ENCODE measurements around the gene SLC35A1.
A peak's percentile ranks its signal among the peaks of the same experiment; 100 is the strongest.

SLC35A1 gene

GRCh38 chr6:87541744-87542143, 69.0 kb downstream of the SLC35A1 start:
- intact Hi-C loops (cut with micrococcal nuclease) = no loop called here
- no peak overlapping the region for H3K27ac Mint-ChIP-seq
- H3K4me3 Mint-ChIP-seq = no peak overlapping the region
- H3K36me3 Mint-ChIP-seq (ENCODE audit: low read depth) = peaks cover 72% of the 10 kb centered on the region
- H3K4me1 Mint-ChIP-seq (ENCODE audit: low read depth) = no peaks in the 10 kb centered on the region
- peaks cover 9% of the 10 kb centered on the region for H3K9me3 Mint-ChIP-seq
- H3K27me3 Mint-ChIP-seq = no peaks in the 10 kb centered on the region

- Mint-ChIP-seq H3K4me1 (ENCODE audit: low read depth) (no peaks in the 10 kb centered on the region), H3K9me3 (peaks cover 9% of the 10 kb centered on the region), H3K27me3 (no peaks in the 10 kb centered on the region), H3K27ac (no peak overlapping the region), H3K4me3 (no peak overlapping the region), H3K36me3 (ENCODE audit: low read depth) (peaks cover 88% of the 10 kb centered on the region)
- intact Hi-C loops (cut with micrococcal nuclease) = no loop called here
Observed at GRCh38 chr6:87543696-87544473, 71.1 kb downstream of the SLC35A1 start.

- intact Hi-C loops (cut with micrococcal nuclease) = no loop called here
- Mint-ChIP-seq H3K36me3 (ENCODE audit: low read depth) (peaks cover 88% of the 10 kb centered on the region), H3K4me1 (ENCODE audit: low read depth) (no peaks in the 10 kb centered on the region), H3K4me3 (no peak overlapping the region), H3K27me3 (no peaks in the 10 kb centered on the region), H3K27ac (no peak overlapping the region), H3K9me3 (peaks cover 4% of the 10 kb centered on the region)
Observed at GRCh38 chr6:87544474-87544735, 71.6 kb downstream of the SLC35A1 start.

GRCh38 chr6:87551799-87552198, 79.0 kb downstream of the SLC35A1 start:
- H3K4me3 Mint-ChIP-seq = no peak overlapping the region
- H3K27me3 Mint-ChIP-seq = no peaks in the 10 kb centered on the region
- H3K9me3 Mint-ChIP-seq = no peaks in the 10 kb centered on the region
- intact Hi-C loops (cut with micrococcal nuclease) = no loop called here
- H3K36me3 Mint-ChIP-seq (ENCODE audit: low read depth) = peaks cover 70% of the 10 kb centered on the region
- peak overlapping the region; percentile 20 for H3K27ac Mint-ChIP-seq
- no peaks in the 10 kb centered on the region for H3K4me1 Mint-ChIP-seq (ENCODE audit: low read depth)

- Mint-ChIP-seq H3K4me3 (no peak overlapping the region), H3K27me3 (no peaks in the 10 kb centered on the region), H3K4me1 (ENCODE audit: low read depth) (no peaks in the 10 kb centered on the region), H3K27ac (no peak overlapping the region), H3K9me3 (no peaks in the 10 kb centered on the region), H3K36me3 (ENCODE audit: low read depth) (peaks cover 72% of the 10 kb centered on the region)
- intact Hi-C loops (cut with micrococcal nuclease) = no loop called here
Observed at GRCh38 chr6:87553159-87553765, 80.5 kb downstream of the SLC35A1 start.

DNA sequence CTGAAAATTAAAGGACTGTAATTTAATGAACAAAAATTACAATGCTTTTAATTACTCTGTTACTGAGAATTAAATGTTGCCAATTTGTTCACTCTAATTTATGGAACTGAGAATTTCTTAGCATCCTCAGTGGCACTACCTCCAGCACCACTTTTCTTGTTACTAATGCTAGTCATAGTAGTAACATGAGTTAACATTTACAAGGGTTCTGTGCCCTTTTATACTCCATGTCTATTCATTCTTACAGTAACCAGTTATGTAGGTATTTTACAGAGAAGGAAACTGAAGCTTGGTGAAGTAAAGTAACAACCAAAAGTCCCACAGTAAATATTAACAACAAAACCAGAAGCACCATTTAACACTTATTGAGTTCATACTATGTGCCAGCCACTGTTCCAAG, 82.7 kb downstream of the SLC35A1 start:
- Mint-ChIP-seq H3K4me3 (no peak overlapping the region), H3K36me3 (ENCODE audit: low read depth) (peaks cover 63% of the 10 kb centered on the region), H3K27ac (no peak overlapping the region), H3K27me3 (no peaks in the 10 kb centered on the region), H3K4me1 (ENCODE audit: low read depth) (no peaks in the 10 kb centered on the region), H3K9me3 (no peaks in the 10 kb centered on the region)
- intact Hi-C loops (cut with micrococcal nuclease) = no loop called here

DNA sequence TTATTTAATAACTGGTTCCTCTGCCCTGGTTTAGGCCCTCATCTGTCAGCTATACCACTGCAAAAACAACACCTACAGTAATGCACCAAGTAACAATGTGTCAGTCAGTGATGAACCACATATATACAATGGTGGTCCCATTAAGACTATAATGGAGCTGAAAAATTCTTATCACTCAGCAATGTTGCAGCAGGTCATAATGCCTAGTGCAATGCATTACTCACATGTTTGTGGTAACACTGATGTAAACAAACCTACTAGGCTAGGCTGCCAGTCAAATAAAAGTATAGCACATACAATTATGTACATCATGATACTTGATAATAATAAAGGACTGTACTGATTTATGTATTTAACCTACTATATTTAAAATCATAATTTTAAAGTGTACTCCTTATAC, 85.7 kb downstream of the SLC35A1 start:
- Mint-ChIP-seq H3K27ac (no peak overlapping the region), H3K4me1 (ENCODE audit: low read depth) (no peaks in the 10 kb centered on the region), H3K36me3 (ENCODE audit: low read depth) (peaks cover 69% of the 10 kb centered on the region), H3K9me3 (no peaks in the 10 kb centered on the region), H3K27me3 (no peaks in the 10 kb centered on the region), H3K4me3 (no peak overlapping the region)
- intact Hi-C loops (cut with micrococcal nuclease) = no loop called here

DNA sequence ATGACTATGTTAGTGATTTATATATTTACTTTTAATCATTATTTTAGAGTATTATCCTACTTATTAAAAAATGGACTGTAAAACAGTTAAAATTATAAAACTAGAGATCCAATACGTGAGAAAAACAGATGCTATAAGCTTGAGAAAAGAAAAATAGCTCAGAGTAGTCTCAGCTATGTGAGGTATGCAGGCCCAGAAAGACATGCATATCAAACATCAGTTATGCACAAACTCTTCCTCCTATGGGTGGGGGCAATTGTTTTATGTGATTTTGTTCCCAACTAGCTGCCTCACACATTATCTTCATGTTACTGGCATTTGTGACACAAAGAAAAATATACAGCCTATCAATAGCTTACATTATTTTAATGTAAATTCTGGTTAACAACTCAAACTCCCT, 88.2 kb downstream of the SLC35A1 start:
- Mint-ChIP-seq H3K36me3 (ENCODE audit: low read depth) (peaks cover 72% of the 10 kb centered on the region), H3K4me3 (no peak overlapping the region), H3K27me3 (no peaks in the 10 kb centered on the region), H3K9me3 (no peaks in the 10 kb centered on the region), H3K4me1 (ENCODE audit: low read depth) (no peaks in the 10 kb centered on the region), H3K27ac (no peak overlapping the region)
- intact Hi-C loops (cut with micrococcal nuclease) = no loop called here

Data from dendritic cell treated with granulocyte-macrophage colony-stimulating factor and Interleukin-4, amounts not matched to agents 40 ng/mL and 50 ng/mL, for 4 days (primary cell).